AG09319 (cell line): ENCODE data around the gene DCAF7.

Experiments
- DNase-seq: peaks from one replicate; pipeline ENCODE4 v3.0.0-alpha.2; 2010; ENCODE audit warnings: low read depth; ENCODE audit errors: extremely low read depth
- TF ChIP-seq, protein P1 (sequence below): IDR thresholded peaks from 2 replicates; pipeline ENCODE4 v1.5.1; 2011; ENCODE audit warnings: low read depth, mild to moderate bottlenecking, inconsistent platforms, low read length, moderate library complexity

The DCAF7 gene

DNA sequence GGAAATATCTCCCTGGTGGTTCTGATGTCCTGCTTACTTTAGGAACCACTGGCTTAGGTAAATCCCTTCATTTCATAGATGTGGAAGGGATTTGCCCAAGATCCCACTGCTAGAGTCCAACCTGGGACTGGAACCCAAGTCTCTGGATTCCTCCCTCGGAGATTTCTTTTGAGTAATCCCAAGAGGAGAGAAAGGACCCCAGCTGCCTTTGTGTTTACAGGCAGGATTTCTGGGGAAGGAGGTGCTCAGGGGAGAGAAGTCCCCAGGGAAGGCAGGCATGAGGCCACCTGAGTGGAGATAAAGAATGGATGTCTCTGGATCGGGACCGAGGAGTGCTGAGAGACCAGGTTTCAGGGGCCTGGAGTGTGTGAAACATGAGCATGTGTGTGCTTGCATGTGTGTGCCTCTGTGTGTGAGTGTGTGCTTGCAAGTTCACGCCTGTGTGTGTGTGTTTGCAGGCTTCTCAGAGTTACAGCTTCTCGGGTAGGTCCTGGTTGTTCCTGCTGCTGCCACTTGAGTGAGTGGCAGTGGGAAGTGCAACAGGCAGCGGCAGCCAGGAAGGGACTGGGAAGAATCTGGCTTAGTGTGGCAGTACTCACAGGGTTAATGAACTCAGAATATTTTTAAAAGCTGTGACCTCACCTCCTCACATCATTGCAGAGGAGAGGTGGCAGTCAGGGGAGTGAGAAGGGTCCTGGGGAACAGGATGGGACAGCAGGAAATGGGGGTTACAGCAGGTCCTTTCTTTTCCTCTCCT lies 24.9 kb upstream of the DCAF7 start:
- TF ChIP-seq, protein P1, sequence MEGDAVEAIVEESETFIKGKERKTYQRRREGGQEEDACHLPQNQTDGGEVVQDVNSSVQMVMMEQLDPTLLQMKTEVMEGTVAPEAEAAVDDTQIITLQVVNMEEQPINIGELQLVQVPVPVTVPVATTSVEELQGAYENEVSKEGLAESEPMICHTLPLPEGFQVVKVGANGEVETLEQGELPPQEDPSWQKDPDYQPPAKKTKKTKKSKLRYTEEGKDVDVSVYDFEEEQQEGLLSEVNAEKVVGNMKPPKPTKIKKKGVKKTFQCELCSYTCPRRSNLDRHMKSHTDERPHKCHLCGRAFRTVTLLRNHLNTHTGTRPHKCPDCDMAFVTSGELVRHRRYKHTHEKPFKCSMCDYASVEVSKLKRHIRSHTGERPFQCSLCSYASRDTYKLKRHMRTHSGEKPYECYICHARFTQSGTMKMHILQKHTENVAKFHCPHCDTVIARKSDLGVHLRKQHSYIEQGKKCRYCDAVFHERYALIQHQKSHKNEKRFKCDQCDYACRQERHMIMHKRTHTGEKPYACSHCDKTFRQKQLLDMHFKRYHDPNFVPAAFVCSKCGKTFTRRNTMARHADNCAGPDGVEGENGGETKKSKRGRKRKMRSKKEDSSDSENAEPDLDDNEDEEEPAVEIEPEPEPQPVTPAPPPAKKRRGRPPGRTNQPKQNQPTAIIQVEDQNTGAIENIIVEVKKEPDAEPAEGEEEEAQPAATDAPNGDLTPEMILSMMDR: no peak

DNA sequence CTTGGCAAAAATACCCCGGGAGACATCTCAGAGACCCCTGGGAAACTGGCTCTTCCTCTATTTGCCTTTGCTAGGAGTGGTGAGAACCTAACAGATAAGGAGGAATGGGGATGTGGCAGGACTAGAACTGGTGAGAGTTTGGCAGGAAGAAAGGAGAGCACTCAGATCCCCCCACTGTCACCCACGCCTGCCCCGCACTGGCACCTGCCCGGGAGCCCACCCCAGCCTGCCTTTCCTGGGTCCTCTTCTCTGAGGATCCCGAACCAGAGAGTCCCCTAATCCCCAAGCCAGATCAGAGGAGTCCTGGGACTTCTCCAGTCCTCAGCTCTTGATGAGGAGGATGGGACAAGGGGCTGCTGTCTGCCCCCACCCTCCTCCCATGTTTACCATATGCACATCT lies 23.4 kb upstream of the DCAF7 start:
- TF ChIP-seq, protein P1: no peak
- DNase-seq: no peak

More for the DNA sequence above, 24.9 kb upstream of the DCAF7 start:
- DNase-seq: no peak

DNA sequence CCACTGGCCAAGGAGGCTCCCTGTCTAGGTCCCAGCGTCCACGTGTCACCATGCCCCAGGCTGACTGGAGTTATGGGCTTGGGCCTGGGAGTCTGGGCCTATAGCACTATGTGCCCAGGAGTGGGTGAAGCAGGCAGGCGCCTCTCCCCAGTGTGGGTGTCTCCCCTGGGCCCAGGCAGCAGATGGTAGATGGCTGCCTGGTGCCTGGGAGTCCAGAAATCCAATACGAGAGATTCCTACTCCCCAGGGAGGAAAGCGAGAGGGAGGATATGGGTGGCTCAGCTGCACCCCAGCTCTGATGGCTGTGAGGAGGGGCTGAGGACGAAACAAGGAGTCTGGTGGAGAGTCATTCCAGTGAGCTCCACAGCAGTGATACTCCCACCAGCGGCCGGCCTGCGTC lies 22.1 kb upstream of the DCAF7 start:
- TF ChIP-seq, protein P1: no peak
- no peak for DNase-seq

DNA sequence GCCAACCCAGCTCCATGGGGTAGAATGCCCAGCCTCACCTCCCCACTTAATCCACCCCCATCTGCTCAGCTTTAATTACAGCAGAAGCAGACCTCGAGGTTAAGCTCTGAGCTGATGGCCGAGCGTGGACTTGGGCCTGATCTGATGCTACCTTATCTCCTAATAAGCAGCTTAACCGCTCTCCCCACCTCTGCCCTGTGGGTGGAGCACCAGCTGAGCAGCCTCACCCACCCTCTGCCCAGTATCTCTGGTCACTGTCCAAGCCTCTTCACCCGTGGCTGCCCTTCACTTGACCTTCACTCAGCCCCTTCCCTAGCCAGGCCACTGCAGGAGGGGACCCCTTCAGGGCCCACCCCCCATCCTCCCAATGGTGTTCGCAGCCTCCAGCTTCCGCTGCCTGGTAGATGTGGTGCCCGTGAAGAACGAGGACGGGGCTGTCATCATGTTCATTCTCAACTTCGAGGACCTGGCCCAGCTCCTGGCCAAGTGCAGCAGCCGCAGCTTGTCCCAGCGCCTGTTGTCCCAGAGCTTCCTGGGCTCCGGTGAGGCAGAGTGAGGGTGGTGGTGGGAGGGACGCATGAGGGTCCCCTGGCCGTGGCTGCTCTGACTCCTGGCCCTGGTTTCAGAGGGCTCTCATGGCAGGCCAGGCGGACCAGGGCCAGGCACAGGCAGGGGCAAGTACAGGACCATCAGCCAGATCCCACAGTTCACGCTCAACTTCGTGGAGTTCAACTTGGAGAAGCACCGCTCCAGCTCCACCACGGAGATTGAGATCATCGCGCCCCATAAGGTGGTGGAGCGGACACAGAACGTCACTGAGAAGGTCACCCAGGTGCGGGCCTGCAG lies 20.3 kb upstream of the DCAF7 start:
- no peak for DNase-seq
- TF ChIP-seq, protein P1: no peak

DNA sequence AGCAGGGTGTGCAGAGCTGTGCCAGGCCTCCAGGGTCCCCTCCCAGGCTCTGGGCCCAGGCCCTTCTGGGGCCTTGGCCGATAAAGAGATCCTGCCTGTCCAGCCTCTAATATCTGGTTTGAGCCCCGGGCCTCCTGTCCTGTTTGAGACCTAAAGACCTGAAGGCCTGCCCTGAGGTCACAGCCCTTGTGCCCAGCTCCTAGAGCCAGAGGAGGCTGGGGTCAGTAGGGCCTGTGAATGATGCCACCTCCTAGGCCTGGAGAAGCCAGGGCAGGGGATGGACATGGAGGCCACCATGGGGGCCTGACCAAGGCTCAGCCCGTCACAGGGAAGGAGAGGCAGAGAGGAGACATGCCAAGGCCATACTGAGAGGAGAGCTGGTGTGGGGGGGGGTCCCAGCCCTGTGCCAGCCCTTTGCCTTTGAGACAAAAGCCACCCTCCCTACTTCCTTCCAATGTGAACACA lies 19.7 kb upstream of the DCAF7 start:
- DNase-seq: no peak
- TF ChIP-seq, protein P1: no peak

DNA sequence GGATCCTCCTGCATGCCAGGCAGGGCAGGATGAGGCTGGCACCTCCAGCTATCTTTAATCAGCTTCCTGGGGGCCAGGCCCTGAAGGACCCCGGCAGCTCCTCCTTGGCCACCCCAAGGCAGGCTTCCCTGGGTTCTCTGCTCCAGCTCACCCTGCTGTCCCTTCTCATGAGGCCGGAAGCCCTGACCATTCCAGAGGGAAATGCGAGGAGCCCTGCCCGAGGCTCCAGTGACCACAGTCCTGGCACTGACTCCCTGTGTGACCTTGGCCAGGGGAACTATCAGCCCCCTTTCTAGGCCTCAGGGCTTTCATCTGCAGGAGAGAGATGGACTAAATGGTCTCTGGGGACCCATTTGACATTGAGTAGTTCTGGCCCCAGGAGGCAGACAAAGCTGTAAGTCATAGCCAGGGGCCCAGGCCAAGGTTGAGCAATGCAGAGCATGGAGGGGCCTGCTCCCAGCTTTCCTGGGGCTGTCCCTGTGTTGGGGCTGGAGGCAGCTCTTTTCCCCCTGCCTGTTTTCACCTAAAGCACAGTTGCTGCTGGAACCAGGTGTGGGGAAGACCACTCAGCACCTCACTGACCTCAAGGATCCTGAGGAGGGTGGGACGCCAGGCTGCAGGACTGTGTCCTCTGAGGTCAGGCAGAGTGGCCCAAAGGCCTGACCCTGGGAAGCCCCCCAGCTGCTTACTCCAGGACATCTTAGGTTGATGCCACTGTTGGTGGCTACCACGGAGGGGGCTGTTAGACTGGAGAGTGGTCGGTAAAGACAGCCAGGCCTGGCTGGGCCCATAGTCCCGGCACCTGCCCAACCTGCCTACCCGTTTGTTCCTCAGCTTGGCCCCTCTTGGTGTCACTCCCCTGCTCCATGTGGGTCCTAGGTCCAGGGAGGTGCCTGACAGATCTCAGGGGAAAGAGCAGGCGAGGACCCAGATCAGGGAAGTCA lies 19.0 kb upstream of the DCAF7 start:
- TF ChIP-seq, protein P1: no peak
- no peak for DNase-seq
